Gastroesophageal sphincter (tissue), 3 donors: ENCODE results near the gene MAPK4.

ENCODE experiments used
- EP300 ChIP-seq: sonication (generic); formaldehyde crosslinking; IDR thresholded peaks from one replicate; pipeline ENCODE4 v1.6.1; 2017; ENCODE audit warnings: antibody characterized with exemption, mild to moderate bottlenecking
- POLR2A ChIP-seq, 2 donors: fragments of 450-650 bp; IDR thresholded peaks; one replicate each; pipeline ENCODE4 v1.6.1; 2017; ENCODE audit warnings: antibody characterized with exemption in 2 of 2, mild to moderate bottlenecking in 2 of 2, moderate library complexity in 1 of 2
- POLR2AphosphoS5 ChIP-seq: sonication (generic); formaldehyde crosslinking; IDR thresholded peaks from one replicate; pipeline ENCODE4 v1.6.1; 2017; ENCODE audit warnings: antibody characterized with exemption
- TF ChIP-seq, protein P1 (sequence below), 4 experiments: fragments of 200-600 bp in 2 of 4; fragments of 450-650 bp in 2 of 4; sonication (generic) in 1 of 4; IDR thresholded peaks; one replicate each; pipeline ENCODE4 v1.5.1; 2017 to 2019; ENCODE audit warnings: antibody characterized with exemption in 4 of 4, mild to moderate bottlenecking in 2 of 4, moderate library complexity in 2 of 4

DNA sequence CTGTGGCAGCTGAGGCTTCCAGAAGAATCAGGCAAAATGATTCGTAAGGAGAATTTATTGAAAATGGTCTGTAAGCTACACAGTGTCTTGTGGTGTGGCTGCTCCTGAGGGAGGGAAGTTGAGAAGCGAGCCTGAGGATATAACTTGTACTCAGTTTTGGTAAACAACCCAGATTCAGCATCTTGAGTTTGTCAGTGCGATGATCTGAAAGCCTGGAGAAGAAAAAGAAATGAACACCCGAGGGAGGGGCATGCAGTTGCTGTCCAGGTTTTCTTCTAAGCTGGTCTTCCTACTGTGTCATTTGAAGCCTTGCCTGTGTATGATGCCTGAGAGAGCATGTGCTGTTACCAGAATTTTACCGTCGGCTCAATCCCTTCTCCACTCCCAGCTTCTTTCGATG, 87.3 kb downstream of the MAPK4 start:
- TF ChIP-seq EP300 (no peak), POLR2A (IDR thresholded peaks at IDR 0.05) (no peak), POLR2AphosphoS5 (no peak)
- TF ChIP-seq, protein P1, sequence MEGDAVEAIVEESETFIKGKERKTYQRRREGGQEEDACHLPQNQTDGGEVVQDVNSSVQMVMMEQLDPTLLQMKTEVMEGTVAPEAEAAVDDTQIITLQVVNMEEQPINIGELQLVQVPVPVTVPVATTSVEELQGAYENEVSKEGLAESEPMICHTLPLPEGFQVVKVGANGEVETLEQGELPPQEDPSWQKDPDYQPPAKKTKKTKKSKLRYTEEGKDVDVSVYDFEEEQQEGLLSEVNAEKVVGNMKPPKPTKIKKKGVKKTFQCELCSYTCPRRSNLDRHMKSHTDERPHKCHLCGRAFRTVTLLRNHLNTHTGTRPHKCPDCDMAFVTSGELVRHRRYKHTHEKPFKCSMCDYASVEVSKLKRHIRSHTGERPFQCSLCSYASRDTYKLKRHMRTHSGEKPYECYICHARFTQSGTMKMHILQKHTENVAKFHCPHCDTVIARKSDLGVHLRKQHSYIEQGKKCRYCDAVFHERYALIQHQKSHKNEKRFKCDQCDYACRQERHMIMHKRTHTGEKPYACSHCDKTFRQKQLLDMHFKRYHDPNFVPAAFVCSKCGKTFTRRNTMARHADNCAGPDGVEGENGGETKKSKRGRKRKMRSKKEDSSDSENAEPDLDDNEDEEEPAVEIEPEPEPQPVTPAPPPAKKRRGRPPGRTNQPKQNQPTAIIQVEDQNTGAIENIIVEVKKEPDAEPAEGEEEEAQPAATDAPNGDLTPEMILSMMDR (IDR thresholded peaks at IDR 0.05) = no peak
